CD4-positive, alpha-beta T cell treated with Interleukin-6 for 4 hours (primary cell): ENCODE measurements around the gene COPB1.

Experiments used
- DNase-seq: peaks from one replicate; pipeline ENCODE4 v3.0.0-alpha.2; 2020; ENCODE audit warnings: mixed read lengths

Gene COPB1

DNA sequence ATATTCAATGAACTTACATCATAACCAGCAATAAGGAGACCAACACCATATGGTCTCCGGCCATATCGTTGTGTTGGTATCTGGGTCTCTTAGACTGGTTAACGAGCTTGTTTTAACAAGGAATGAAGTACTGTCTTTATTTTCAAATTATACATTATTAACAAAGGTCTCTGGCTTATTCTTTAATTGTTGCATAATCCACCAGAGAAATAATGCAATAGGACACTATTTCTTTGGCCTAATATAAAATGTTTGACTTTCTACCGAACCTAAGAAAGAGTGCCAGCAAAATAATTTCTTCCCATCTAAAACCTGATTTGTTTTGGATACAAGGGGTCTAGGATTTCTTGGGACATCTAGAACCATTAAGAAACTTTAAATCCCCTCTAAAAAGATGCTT lies 14.2 kb upstream of the COPB1 start:
- DNase-seq, result no peak

DNA sequence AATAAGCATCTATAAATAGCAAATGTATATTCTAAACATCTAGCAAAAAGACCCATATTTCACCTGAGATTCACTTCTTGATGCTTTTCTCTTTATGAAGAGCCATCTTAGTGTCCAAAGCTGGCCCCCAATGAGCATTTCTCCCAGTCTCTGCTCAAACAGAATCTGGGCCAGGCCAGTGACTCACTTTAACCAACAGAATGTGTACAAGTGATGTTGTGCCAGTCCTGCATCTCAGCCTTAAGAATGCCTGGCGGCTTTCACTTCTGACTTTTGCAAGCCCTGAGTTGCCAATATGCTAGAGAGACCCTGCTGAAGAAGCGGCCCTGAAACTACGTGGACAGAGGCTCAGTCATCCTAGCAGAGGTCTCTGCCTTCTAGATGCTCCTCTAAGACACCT lies 6.9 kb upstream of the COPB1 start:
- DNase-seq, result no peak

DNA sequence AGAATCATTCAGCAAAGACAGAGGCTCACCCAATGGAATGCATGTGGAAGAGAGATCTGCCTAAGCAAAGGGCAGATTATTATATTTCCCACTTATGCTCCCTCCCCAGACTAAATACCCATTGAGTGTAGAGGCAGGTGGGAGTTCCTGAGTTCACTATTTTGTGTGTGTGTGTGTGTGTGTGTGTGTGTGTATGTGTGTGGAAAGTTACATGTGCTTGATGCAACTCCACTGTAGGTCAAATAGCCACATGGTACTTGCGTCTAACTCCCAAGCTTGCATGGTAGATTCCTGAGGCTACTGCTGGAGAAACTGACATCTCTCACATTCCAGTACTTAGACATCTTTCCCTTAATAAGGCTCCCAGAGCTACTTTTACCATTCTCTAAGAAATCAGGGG lies 3.4 kb upstream of the COPB1 start:
- no peak for DNase-seq

DNA sequence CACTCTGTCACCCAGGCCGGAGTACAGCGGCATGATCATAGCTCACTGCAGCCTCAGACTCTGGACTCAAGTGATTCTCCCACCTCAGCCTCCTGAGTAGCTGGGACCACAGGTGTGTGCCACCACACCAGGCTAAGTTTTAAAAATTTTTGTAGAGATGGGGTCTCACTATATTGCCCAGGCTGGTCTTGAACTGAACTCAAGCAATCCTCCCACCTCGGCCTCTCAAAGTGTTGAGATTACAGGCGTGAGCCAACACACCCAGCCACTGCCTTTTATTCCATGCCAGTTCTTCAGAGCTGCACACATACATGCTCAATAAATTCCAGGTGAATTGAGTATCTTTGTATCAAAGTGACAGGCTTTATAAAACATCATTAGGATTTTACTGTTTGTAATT lies 2.4 kb upstream of the COPB1 start:
- no peak for DNase-seq

DNA sequence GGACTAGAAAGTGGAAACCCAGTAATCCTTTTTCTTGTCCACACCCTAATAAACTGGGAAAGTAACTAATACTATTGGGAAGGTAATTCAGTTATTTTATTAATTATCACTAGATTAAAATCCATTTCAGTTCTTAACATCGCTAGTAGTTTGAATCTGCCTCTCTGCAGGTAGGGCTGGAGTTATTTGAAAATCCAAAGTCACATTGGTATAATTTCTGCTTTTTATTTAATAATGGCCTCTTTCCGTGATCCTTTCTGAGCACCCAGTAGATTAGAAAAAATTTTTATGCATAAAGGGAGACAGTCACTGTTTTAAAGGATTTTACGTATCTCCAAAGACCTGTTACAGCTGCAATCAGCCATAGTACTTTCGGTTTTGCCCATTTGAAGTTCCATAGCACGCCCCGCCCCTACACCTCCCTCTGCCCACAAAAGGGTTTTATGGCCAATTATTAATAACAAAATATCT lies 605 bp upstream of the COPB1 start:
- DNase-seq, result peak; percentile 70

DNA sequence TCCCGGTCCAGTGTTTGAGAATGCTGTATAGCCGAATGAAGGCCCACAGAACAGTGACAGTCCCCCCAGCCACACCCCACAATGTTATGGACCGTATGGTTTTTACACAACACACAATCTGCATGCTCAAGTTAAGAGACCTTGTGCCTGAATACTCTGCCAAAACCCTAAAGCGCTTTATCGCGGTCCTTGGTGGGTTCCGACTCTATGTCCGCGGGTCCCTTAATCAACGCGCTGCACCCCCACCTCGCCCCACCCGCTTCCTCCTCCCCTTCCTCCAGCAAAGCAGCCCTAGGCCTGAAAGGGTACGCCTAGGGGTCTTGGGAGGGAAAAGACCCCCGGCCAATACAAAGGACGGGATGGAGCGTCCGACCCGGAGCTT lies 442 bp downstream of the COPB1 start:
- peak; percentile 51 for DNase-seq

DNA sequence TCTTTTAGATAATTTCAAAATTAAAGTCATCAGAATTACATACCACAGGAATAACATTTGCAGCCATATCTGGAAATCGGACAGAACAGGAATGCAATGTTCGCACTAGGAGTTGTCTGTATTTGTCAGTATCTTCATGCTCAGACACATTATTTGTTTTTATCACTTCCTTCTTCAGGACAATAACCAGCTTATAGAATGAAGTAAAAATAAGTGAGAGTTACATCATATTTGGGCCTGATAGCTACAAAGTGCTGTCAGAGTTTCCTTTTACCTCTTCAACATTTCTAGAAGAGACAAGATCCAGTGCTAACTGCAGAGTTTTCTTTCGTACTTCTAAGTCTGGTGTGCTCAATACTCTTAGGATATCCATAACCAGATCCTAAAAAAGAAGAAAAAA lies 18.9 kb downstream of the COPB1 start:
- DNase-seq, result no peak

DNA sequence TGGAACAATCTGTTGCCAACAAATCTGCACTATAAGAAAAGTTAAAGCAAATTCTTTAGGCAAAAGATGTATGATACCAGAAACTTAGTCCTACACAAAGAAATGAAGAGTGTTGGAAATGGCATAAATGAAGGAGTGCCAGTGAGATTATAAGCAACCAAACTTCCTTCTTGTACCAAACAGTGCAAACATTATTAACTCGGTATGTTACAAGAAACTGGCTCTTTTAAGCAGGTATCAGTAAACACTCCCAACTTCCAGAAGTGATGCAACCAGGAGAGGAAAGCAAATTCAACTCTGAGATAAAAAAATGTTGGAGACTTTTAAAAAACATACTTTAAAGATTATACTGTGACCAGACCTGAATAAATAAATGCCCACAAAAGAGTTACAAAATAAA lies 28.5 kb downstream of the COPB1 start:
- no peak for DNase-seq

DNA sequence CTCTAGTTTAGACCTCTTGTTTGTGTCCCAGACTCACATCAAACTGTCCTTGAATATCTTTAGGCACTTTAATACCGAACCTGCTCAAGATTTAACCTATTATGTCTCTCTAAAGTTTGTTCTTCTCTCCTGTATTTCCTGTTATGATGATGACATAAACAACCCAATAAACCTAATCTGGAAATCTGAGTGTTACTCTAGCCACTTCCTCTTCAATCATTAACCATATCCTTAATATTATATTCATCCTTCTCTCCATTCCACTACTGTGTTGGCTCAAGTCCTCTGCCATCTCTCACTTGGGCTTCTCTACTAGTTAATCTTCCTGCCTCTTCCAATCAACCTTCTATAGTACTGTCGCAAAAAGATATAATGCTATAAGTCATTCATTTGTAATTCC lies 36.0 kb downstream of the COPB1 start:
- DNase-seq, result no peak

DNA sequence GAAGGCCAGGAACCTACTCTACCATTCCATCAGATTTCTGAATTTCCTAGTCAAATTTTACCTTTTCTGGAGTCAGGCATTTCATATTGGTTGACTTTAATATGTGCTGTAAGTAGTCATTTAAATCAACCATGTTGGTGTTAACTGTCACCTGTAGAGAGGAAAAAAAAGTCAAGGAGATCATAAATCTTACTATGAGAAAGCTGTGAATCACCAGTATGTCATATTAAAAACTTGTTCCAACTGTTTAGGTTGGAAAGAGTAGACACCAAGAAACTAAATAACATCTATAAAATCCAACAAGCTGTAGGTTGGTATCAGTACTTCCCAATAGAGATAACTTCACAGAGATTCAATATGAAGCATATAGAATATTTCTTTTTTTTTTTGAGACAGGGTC lies 39.5 kb downstream of the COPB1 start:
- no peak for DNase-seq

DNA sequence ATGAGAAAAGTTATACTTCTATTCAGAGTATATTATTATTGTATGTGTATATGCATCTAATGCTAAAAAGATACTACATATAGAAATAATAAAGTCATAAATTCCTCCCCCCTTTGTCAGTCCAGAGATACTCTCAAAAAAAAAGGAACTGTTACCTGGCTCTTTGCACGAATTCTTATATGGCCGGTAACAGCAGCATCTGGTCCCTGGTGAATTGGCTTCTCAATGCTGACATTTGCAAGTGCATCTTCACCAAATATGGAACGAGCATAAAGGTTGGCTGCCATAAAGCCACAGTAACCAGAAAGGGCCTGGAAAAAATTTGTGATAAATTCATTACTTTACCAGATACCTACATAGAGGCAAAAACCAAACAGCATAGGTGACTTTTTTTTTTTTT lies 41.2 kb downstream of the COPB1 start:
- no peak for DNase-seq

DNA sequence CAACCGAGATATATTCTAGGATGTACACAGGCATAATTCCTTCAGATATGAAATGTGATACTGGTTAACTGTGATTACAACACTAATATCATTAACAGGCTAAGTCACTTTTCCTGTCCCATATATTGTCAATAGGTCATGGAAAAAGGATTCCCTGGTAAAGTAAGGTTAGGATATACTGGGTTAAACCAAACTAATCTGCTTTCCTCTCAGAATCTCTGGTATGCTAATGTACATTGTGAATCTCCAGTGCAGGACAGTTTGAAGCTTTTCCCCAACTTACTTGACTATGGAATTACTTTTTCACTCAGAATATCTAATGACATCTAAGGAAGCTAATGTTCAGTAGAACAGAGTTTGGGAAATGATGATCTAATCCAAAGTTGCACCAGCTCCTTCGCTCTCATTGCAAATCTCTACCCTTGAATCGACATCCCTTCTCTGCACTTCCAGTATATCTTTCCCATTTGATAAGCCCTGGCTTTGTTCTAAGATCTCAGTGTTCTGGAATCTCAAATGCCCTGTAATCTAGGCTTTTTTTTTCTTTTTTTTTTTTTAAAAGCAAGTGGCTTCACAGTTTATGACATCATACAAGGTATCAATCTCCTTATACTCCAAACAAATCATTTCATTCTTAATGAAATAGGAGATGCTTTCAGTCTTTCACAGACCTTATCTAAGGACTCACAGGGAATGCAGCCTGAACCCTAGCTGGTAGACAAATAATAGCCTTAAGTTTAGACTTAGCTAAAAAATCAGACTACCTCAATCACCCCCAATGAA lies 43.8 kb downstream of the COPB1 start:
- DNase-seq, result no peak

DNA sequence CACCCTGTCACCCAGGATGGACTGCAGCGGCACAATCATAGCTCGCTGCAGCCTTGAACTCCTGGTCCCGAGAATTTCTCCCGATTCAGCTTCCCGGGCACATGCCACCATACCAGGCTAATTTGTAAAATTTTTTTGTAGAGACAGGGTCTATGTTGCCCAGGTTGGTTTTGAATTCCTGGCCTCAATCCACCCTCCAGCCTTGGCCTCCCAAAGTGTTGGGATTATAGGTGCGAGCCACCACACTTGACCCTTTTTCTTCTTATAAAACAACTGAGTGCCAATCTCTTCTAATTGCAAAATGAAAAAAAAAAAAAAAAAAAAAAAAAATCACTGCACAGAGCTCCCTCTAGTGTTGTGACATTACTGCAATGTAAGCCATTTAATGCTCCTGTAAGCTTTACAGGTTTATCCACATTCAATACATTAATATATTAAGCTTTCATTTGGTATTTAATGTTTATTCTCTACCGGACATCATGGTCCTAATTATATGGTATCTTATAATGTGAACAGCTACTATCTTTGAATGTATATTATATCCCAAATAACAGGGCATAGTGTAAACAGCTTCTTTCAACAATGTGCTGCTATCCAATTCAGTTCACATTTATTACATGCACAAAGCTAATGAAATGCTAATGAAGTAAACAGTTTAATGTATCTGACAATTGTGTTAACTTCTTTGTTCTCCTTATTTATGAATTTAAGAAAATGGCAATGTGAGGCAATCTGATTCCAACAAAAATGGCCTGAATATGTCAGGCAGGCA lies 44.6 kb downstream of the COPB1 start:
- DNase-seq, result no peak

DNA sequence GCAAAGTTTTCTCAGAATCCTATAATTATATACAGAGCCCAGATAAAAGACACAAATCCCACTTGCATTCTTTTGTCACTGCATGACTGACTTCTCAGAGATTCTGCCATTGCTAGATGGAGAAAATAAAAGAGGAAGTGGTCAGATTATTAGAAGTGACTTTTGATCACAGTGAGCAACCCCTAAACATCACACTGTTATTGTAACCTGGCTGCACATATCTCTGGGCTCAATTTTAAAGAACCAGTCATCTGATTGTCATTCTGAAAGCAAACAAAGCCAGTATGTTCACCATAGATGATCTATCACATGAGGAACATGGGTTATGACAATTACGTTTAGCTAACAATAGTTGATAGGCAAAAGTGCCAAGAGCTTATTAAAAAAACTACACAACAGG lies 47.8 kb downstream of the COPB1 start:
- no peak for DNase-seq

DNA sequence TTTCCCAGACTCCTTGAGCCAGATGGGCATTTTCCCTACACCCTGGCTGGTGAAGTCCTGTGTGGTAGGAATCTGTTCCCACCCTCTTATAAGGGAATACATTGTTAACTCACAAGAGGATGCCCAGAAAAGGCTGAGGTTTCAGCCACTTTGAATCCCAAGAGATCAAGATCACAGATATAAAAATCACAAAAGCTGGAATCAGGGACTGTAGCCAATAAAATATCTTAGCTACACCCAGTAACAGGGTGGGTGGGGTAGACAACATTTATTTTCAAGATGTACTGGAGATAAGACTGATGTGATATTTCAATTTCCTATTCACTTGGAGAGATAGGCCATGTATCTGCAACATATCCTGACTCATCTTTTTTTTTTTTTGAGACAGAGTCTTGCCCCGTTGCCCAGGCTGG lies 50.3 kb downstream of the COPB1 start:
- DNase-seq, result no peak

DNA sequence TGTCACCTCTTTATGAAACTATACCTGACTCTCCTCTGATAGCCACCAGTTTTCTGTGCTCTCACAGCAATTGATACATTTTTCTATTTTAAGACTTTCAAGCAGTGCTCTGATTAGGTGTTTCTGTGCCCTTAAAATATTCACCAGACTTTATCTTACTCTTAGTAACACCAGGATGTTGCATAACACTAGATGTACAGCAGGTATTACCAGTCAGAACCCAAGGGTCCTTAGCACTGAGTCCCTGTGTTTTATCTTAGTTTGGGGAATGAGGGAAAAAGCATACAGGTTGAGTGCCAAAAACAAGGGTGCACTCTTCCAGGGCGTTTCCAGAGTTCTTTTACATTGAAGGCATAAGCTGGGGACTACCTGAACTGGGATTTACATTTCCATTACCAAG lies 51.4 kb downstream of the COPB1 start:
- no peak for DNase-seq

DNA sequence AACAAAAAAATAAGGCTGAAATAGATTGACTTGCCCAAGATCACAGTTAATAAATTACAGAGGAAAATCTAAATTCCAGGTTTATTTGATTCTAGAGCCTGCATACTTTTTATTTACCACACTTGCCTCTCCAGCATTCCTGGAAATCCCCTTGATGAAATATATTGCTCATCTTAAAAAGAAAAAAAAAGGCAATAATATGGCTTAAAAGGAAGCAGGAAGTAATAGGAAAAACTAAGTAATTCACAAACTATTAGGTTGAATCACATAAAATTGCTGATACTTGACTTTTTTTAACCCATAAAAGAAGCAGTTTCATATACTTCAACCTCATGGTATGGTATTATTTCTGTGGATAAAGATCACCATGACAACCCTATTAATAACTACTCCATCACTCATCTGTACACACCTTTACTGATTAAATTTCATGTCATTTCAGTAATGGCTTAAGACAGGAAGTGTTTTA lies 52.9 kb downstream of the COPB1 start:
- DNase-seq, result no peak

DNA sequence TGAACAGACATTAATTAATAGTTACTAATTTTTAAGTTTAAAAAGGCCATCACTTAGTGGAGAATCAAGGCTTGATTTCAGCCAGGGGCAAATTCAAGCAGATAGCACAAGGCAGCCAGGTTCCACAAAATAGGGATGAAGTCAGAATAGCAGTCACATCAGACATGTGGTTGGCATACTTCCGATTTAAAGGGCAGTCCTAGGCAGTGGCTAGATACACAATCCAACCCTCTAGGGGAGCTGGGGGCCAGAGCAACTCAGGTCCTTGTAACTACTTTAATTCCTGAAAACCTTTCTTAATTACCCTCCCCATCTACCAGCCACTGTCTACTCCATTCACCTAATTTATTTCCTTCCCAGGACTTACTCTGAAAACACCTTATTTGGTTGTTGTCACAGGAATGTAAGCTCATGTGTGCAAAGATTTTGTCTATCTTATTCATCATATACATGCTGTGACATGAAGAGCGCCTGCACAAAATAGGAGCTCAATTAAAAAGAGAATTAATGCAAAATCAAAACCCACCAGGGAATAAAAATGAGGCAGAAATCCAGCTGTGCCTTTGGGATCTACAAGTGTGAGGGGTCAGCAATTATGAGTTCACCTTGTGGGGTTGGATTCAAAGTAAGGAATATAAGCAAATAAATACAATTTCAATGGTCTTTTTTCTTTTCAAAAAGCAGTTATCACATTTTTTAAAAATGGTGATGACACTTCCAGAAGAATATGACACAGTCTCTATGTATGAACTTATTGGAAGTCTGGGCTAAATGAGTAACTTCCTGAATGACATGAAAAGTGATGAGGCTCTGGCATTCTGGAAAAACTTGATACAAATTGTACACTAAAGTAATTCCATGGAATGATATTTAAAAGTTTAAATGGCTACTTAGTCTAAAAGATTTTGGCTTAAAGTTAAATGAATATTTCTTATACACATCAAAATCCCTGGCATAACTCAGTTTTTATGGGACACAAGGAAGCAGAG lies 53.8 kb downstream of the COPB1 start:
- DNase-seq, result no peak

DNA sequence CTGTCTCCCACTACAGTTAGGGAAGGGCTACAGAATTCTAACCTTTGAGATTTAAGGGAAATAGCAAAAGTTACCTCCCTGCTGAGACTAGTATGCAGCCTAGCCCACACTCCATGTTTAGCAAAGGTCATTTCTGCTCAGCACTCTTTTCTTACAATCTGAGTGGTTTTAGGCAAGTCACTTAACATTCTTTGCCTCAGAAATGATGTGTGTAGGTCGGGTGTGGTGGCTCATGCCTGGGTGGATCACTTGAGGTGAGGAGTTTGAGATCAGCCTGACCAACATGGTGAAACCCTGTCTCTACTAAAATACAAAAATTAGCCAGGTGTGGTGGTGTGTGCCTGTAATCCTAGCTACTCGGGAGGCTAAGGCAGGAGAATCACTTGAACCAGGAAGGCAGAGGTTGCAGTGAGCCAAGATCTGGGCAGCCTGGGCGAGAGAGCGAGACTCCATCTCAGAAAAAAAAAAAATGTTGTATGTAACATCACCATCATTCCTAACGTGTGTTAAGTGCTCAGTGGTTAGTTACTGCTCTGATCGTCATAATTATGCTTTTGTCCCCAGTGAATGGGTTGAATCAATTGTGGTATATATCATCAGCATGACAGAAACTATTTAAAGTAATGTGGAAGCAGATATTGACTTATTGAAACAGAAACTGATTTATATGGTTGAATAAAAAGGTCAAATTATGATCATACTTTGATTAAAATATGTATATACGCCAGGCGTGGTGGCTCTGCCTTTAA lies 55.0 kb downstream of the COPB1 start:
- DNase-seq, result no peak

DNA sequence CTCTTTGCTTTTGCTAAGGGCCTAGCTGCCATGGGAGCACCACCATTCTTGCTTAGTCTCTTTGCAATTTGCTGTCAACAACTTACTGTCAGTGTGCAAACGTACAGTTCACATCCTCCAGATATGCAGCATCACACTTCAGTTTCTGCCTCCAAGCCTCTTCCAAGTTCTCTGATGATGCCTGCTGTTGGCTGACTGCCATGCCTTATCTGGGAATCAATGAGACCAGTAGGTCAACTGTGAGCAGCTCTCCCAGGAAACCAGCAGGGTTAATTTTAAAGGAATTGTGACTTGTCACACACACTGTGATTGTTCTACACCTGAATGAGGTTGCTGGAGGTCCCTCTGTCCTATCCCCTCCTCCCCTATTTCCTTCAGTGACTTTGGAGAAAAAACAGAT lies 56.0 kb downstream of the COPB1 start:
- DNase-seq, result no peak

DNA sequence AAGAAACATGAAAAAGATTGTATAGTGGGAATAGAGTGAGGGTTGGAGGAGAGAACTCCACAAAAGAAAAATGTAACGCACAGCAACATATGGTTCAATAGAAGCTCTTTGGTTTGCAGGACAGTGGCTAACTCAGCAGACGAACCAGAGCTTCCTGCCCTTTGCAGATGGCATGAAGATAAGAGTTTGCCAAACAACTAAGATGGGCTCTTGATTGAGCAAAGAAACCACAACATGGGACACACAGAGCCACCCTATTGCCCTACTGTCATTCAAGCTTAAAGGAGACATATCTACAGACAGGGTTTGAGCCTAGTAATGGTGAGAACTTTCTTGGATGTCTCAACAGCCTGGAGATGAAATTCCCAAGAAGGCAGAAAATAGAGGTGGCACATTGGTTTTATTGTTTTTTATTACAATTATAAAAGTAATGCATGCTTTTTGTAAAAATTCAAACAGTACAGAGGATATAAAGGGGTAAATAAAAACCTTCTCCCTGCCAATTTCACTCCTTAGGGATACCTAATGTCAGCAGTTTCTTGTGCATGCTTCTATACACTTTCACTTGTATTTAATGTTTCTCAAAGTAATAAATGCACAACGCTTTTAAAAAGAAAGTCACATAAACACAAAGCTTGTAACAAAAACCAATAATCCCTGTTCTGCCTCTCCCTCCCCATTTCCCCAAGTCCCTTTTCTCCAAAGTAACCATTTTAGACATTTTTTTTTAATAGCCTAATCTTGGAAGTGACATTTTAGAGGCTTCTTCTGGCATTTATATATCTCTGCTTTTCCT lies 63.7 kb downstream of the COPB1 start:
- no peak for DNase-seq

DNA sequence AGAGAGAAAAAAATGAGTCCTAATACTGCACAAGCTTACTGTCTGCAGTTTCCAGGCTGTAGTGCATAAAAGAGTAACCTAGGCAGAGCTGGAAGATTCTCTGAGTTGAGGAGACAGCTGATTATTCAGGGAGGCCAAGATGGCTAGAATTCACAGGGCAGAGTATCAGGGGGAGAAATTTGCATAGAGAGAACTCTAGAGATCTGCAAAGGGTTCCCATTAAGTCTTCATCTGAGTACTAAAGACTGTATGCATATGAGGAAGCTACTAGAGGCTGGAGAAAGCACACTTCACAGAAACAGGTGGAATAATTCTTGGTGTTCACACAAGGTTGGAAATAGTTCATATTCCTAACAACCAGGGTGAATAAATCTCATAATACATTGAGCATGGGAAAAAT lies 74.0 kb downstream of the COPB1 start:
- no peak for DNase-seq
